NCI-H748 (cell line): ENCODE results near the gene EIF4E2.

ENCODE experiments used
- DNase-seq: peaks from one replicate; lab custom pipeline; 2025; ENCODE audit not compliant: unreplicated experiment; lab: John Stamatoyannopoulos, UW

The EIF4E2 gene, protein sequence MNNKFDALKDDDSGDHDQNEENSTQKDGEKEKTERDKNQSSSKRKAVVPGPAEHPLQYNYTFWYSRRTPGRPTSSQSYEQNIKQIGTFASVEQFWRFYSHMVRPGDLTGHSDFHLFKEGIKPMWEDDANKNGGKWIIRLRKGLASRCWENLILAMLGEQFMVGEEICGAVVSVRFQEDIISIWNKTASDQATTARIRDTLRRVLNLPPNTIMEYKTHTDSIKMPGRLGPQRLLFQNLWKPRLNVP

DNA sequence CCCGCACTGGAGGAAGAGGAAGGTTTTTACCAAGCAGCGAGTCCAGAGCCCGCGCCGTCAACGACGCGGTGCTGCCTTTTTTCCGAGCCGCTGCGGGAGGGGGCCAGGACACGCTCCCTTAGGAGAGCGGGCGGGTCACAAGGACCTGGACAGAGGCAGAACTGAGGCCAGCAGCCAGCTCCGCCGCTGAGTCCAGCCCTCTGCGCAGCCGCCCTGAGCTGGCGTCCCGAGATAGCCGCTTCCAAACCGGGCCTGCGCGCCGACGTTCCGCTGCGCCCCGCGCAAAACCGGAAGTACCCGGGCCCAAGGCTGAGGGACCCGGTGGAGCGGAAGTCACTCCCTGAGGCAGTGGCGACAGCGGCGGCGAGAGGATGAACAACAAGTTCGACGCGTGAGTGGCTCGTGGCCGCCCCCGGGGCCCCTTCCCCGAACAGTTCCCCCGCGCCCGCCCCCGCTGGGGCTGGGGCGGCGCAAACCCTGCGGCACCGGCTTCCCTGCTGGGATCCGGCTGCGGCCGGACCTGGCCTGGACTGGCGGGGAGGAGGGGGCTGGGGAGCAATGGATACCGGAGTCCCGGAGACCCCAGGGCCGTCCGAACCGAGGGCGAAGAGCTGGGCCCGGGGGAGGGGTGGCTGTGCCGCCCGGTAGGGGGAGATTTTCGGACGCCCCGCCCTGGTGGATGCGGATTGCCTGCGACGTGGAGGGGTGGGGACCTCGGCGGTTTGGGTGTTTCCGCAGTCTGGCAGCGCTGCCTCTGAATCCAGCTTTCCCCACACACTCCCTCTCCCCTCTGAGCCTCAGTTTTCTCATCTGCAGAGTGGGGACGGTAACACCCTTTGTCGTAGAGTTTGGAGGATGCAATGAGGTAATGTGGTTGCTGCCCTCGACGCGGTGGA, at the start of gene EIF4E2, which contains the start of gene TIGD1:
Gene EIF4E2, plus strand, starts transcription at position 336 of the 896 bp plus-strand sequence. Its CDS starts 36 bp downstream, at position 372.
Gene TIGD1, minus strand, starts transcription at position 204 of the 896 bp plus-strand sequence. CDS start 675 bp downstream, outside the sequence.
- peak; percentile 96 for DNase-seq

- DNase-seq, result peak; percentile 28
These were observed 49.1 kb upstream of the EIF4E2 start for GRCh38 chr2:232501331-232501771.

DNA sequence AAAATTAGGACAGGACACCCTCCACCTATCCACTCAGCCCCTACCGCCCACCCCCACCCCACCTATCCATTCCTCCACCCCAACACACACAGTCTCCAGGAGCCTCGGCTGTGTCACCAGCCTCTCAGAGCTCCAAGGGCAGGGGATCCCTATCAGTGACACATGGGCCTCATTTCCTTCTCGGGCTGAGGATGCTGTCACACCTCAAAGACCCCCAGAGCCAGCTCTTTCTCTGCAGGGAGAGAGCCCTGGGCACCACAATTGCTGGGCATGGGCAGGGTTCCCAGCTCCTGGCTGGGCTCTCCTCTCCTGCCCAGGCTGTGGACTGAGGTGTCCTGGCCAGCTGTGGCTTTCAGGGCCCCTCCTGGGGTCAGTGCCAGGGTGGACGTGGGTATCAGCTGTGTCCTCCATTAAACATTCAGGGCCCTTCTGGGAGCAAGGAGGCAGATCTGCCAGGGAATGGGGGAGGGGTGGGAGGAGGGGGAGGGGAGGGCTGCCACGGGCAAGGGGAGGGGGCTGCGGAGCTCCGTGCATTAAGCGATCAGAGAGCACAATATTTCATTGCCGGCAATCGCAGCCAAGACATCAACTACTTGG, 48.6 kb upstream of the EIF4E2 start:
- no peak for DNase-seq

DNA sequence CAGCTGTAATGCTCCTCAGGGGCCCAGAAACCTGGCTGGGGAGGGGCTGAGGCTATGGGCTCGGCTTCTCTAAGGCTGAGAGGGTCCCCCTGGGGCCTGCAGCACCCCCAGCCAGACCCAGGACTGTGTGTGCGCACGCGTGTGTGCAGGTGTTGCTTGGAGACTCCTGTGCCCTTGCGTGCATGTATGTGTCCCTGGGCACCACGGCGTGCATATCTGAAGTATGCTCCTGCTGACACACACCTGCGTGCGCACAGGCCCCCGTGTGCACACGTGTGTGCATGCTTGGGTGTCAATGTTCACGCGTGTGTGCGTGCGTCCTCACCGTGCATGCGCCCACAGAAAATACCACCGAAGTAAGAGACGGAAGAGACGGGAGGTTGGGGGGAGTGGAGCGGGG, 48.0 kb upstream of the EIF4E2 start:
- no peak for DNase-seq

GRCh38 chr2:232502911-232503808, 47.3 kb upstream of the EIF4E2 start:
- DNase-seq, result peak; percentile 68

- DNase-seq, result no peak
These were observed 46.6 kb upstream of the EIF4E2 start for GRCh38 chr2:232503809-232504323.

DNA sequence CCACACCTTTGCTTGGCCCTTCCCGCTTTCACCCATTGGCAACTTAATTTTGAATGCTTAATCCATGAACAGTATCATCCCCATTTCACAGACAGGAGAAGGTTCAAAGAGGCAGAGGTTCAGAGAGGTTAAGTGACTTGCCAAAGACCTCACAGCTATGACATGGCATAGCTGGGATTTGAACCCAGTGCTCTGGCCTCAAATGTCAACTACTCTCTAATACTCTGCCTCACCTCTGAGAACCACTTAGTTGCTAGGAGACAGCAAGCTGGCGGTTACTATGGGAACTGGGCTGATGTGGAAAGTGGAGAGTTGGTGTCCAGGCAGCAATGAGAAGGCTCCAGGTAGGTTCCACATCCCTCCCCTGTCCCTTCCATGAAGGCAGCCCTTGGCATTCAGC, 46.1 kb upstream of the EIF4E2 start:
- peak; percentile 87 for DNase-seq

DNA sequence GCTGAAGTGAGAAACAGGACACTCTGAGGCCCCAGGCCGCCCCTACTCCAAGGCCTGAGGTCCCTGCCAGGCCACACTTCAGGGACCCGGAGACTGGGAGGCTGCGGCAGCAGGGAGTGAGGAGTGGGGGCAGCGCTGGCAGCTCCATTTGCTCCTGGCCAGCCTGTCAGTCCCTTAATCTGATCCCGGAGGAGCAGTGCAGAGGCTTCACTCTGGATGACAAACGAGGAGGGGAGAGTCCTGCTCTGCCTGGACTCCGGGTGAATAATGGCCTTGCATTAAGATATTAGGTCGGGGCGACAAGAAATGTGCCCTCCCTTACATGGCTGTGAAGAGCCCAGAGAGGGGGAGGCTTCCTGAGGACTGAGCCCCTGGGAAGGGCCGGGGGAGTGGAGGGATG, 44.6 kb upstream of the EIF4E2 start:
- no peak for DNase-seq

DNA sequence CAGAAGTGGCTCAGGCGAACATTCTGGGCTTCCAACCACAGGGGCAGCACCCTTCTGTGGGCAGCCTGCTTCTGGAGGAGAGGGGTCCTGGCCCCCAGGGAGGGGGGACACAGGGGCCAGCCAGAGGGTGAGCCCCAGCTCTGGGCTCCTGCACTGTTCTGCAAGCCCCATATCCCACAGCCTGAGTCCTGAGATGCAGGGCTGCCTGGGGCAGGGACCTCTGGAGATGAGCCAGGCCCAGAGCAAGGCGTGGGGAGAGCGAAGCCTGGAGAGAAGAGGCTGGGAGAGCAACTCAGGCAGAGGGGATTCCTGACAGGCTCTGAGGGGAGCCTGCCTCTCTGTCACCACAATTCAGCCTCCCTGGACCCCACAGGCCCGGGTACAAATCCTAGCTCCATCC, 43.8 kb upstream of the EIF4E2 start:
- no peak for DNase-seq

- no peak for DNase-seq
These were observed 42.2 kb upstream of the EIF4E2 start for GRCh38 chr2:232508251-232508650.

DNA sequence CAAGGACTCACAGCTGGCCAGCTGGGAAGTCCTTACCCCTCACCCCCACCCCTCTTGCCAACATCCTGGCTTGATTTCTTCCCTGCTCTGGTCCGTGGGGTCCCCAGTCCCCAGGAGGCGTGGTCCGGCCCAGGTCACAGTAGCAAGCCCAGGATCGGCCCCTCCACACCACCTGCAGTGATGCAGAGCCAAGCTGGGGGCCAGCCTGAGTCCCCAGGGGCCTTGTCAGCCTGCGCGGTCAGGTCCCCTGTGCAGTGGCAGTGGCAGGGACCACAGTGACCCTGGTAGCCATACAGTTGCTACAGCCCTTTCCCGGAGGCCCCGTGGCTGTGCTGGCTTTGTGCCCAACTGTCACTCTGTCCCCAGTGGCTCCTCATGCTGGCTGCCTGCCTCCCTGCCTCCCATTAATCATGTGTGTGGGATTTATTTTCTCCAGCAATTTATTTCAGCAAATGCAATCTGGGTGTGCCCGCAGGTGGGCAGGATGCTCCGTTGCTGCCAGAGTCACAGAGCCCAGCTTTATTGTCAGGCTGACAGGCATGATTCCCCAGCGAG, 39.1 kb upstream of the EIF4E2 start:
- DNase-seq, result peak; percentile 62

GRCh38 chr2:232512602-232513001, 37.9 kb upstream of the EIF4E2 start:
- DNase-seq, result peak; percentile 46

DNA sequence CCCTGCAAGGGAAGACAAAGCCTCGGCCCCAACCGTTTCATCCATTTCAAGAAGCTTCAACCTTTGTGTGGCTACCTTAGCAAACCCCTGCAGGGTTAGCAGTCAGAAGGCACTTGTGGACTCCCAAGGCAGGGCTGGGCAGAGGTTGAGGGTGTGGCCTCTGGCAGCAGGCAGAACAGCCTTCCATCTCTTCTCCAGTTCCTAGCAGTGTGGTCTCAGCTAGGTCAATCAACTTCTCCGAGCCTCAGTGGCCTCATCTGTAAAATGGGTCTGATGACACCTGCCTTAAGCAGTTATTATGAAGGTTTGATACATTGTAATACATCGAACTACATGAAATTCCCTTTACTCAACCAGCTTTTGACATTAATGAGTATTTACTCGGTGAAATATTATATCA, 37.1 kb upstream of the EIF4E2 start:
- DNase-seq, result no peak

DNA sequence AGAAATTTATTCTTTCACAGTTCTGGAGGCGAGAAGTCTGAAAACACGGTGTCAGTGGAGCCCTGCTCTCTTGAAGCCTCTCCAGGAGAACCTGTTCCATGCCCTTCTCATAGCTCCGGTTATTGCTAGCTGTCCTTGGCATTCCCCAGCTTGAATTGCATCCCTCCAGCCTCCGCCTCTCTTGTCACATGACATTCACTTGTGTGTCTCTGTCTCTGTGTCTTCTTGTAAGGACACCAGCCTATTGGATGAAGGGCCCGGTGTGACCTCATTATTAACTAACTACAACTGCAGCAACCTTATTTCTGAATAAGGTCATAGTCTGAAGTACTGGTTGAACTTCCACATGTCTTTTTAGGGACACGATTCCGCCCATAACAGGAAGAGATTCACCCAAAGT, 34.9 kb upstream of the EIF4E2 start:
- DNase-seq, result no peak

DNA sequence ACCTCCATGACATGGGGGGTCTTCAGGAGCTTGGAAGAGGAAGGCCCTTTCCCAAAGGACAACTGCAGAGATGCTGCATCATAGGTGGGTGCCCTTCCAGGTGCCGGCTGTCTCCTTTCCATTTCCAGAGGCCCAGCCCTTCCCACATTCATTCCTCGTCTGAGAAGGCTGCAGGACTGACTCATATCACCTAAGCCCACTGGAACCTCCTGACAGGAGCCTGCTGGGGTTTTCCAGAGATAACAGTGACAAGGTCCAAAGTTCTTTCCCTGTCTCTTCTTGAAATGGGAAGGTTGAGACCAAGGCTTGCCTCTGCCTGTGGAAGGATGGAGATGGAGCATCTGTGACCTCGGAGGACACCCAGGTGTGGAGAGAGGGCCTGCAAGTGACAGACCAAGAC, 33.9 kb upstream of the EIF4E2 start:
- DNase-seq, result no peak

DNA sequence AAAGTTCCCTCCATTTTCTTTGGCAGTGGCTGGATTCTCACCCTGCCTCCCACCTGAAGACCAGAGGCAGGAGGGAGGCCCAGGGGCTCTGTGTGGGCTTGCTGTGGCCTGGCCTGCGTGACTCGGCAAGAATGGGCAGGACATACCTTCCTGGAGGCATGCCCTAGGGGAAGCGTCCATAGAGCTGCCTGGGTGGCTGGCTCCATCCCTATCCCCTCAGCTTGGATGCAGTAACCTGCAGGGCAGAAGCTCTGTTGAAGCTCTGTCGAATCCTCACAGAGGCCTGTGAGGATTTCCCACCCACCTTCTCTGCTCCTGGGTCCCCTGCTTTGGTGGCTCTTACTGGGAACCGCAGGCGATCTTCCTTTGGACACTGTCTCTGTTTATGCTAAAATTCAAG, 31.6 kb upstream of the EIF4E2 start:
- no peak for DNase-seq

- peak; percentile 33 for DNase-seq
These were observed 30.7 kb upstream of the EIF4E2 start, which contains the start of gene PRSS56 for GRCh38 chr2:232519581-232520438. PRSS56 (plus strand) TSS chr2:232520388; CDS start chr2:232520599, 211 bp downstream.

DNA sequence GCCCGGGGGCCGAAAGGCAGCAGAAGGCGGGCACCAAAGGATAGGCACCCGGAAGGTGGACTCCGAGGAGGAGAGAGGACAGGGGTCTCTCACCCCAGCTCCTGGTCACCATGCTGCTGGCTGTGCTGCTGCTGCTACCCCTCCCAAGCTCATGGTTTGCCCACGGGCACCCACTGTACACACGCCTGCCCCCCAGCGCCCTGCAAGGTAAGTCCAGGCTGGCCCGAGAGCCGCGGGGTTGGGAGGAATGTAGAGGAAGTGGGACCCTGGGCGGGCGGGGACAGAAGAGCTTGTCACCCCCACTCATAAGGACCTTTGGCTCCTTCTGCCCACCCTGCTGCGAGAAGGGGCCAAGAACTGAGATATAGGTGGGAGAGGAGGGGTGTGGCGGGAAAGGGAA, 30.0 kb upstream of the EIF4E2 start:
- DNase-seq, result no peak

GRCh38 chr2:232521098-232521497, 29.4 kb upstream of the EIF4E2 start:
- no peak for DNase-seq
